ENCODE measurements around the gene KMT5B.

The KMT5B gene

DNA sequence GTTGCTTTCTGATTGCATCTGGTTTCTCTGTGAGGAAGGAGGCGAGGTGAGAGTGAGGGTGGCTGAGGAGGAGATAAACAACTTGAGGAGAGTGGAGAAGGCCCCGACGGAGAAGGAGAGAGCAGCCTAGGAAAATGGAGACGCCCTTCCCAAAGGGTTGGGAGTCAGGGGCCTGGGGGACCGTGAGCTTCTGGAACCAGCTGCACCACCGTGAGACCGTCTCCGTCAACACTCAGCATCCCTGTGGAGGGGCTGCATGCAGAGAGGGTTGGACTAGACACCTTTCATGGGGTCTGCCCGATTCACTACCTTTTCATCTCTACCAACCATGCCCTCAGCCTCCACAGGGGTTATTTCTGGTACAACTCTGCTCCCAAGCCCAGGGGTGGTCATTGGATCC is 13.3 kb upstream of the KMT5B start:
- Histone ChIP-seq H3K4me3 (ENCODE audit: low read length) (no peak overlapping the region), H3K27me3 (ENCODE audit: control insufficient read depth, low read length) (no peaks in the 10 kb centered on the region), H3K9me2 (replicated peaks; ENCODE audit: control insufficient read depth, low read length) (no peaks in the 10 kb centered on the region), H3K9me3 (ENCODE audit: control insufficient read depth, insufficient read depth, low read length) (no peaks in the 10 kb centered on the region; the same call in 1 of the 2 replicates), H4K20me1 (ENCODE audit: control insufficient read depth, insufficient read depth, low read depth, low read length) (no peaks in the 10 kb centered on the region), H3K36me3 (ENCODE audit: control insufficient read depth, low read length) (no peaks in the 10 kb centered on the region), H3K4me1 (ENCODE audit: control insufficient read depth, low read length) (no peaks in the 10 kb centered on the region), H3K4me2 (ENCODE audit: low read length) (no peak overlapping the region), H3K79me2 (ENCODE audit: control insufficient read depth, low read length) (no peaks in the 10 kb centered on the region), H3K27ac (ENCODE audit: low read depth, low read length) (no peak overlapping the region), H3F3A (ENCODE audit: control insufficient read depth, insufficient read depth) (no peaks in the 10 kb centered on the region)
- TF ChIP-seq, protein P1, sequence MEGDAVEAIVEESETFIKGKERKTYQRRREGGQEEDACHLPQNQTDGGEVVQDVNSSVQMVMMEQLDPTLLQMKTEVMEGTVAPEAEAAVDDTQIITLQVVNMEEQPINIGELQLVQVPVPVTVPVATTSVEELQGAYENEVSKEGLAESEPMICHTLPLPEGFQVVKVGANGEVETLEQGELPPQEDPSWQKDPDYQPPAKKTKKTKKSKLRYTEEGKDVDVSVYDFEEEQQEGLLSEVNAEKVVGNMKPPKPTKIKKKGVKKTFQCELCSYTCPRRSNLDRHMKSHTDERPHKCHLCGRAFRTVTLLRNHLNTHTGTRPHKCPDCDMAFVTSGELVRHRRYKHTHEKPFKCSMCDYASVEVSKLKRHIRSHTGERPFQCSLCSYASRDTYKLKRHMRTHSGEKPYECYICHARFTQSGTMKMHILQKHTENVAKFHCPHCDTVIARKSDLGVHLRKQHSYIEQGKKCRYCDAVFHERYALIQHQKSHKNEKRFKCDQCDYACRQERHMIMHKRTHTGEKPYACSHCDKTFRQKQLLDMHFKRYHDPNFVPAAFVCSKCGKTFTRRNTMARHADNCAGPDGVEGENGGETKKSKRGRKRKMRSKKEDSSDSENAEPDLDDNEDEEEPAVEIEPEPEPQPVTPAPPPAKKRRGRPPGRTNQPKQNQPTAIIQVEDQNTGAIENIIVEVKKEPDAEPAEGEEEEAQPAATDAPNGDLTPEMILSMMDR (IDR thresholded peaks at IDR 0.05; ENCODE audit: low read depth, low read length, poor library complexity, severe bottlenecking), result no peak
- no peak for TF ChIP-seq EZH2phosphoT487 (IDR thresholded peaks at IDR 0.05; ENCODE audit: borderline replicate concordance, low read length)

DNA sequence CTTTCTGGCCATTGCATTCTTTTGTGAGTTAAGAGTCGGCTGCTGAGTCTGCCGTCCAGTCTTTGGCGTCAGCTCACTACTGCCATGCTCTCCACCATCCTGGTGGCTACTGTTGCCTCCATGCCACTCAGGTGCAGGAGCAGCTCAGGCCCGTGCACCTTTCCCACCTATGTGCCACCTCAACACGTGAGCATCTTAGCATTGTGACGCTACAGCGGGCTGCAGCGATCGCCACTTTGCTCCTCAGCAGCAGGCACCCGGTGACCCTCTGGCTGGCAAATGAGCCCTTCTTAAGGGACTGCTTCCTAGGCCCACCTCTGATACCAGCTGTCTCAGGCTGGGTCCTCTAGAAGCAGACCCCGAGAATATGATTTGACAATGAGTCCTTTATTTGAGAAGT is 11.5 kb upstream of the KMT5B start:
- H3K9me3 ChIP-seq (ENCODE audit: control insufficient read depth, insufficient read depth, low read length), result no peaks in the 10 kb centered on the region; the same call in 1 of the 2 replicates
- no peaks in the 10 kb centered on the region for H3K4me1 ChIP-seq (ENCODE audit: control insufficient read depth, low read length)
- H3K9me2 ChIP-seq (replicated peaks; ENCODE audit: control insufficient read depth, low read length), result no peaks in the 10 kb centered on the region
- H3K36me3 ChIP-seq (ENCODE audit: control insufficient read depth, low read length), result no peaks in the 10 kb centered on the region
- H3K79me2 ChIP-seq (ENCODE audit: control insufficient read depth, low read length), result no peaks in the 10 kb centered on the region
- TF ChIP-seq, protein P1 (IDR thresholded peaks at IDR 0.05; ENCODE audit: low read depth, low read length, poor library complexity, severe bottlenecking), result no peak
- no peak for TF ChIP-seq EZH2phosphoT487 (IDR thresholded peaks at IDR 0.05; ENCODE audit: borderline replicate concordance, low read length)
- no peak overlapping the region for H3K4me3 ChIP-seq (ENCODE audit: low read length)
- no peaks in the 10 kb centered on the region for H3K27me3 ChIP-seq (ENCODE audit: control insufficient read depth, low read length)
- H3K4me2 ChIP-seq (ENCODE audit: low read length), result no peak overlapping the region
- no peaks in the 10 kb centered on the region for H3F3A ChIP-seq (ENCODE audit: control insufficient read depth, insufficient read depth)
- H4K20me1 ChIP-seq (ENCODE audit: control insufficient read depth, insufficient read depth, low read depth, low read length), result no peaks in the 10 kb centered on the region
- no peak overlapping the region for H3K27ac ChIP-seq (ENCODE audit: low read depth, low read length)

- Histone ChIP-seq H3K4me1 (ENCODE audit: control insufficient read depth, low read length) (no peaks in the 10 kb centered on the region), H3F3A (ENCODE audit: control insufficient read depth, insufficient read depth) (no peaks in the 10 kb centered on the region), H3K4me3 (ENCODE audit: low read length) (no peak overlapping the region), H3K79me2 (ENCODE audit: control insufficient read depth, low read length) (no peaks in the 10 kb centered on the region), H4K20me1 (ENCODE audit: control insufficient read depth, insufficient read depth, low read depth, low read length) (no peaks in the 10 kb centered on the region), H3K27me3 (ENCODE audit: control insufficient read depth, low read length) (no peaks in the 10 kb centered on the region), H3K36me3 (ENCODE audit: control insufficient read depth, low read length) (no peaks in the 10 kb centered on the region), H3K4me2 (ENCODE audit: low read length) (no peak overlapping the region), H3K9me2 (replicated peaks; ENCODE audit: control insufficient read depth, low read length) (no peaks in the 10 kb centered on the region), H3K27ac (ENCODE audit: low read depth, low read length) (no peak overlapping the region), H3K9me3 (ENCODE audit: control insufficient read depth, insufficient read depth, low read length) (no peaks in the 10 kb centered on the region)
- TF ChIP-seq EZH2phosphoT487 (IDR thresholded peaks at IDR 0.05; ENCODE audit: borderline replicate concordance, low read length), result no peak
- TF ChIP-seq, protein P1 (IDR thresholded peaks at IDR 0.05; ENCODE audit: low read depth, low read length, poor library complexity, severe bottlenecking), result no peak
These were observed 10.2 kb upstream of the KMT5B start for GRCh38 chr11:68223275-68223674.

Data from DOHH2 (cell line).